OCI-LY3 (cell line): Measurements from ENCODE around the gene NHS.

Experiments
- H2AFZ ChIP-seq: fragments of 200-600, 300-600 bp; shearing (Covaris generic); 2 replicates; pipeline ENCODE4 v1.6.0; 2014; ENCODE audit warnings: antibody characterized with exemption, low read depth, low read length
- H3K27ac ChIP-seq: fragments of 200-600, 300-600 bp; sonication (generic); 2 replicates; pipeline ENCODE4 v1.5.1; 2014; ENCODE audit warnings: mild to moderate bottlenecking, low read length, moderate library complexity, mixed read lengths
- H3K27me3 ChIP-seq: fragments of 200-600, 300-600 bp; sonication (generic); 2 replicates; pipeline ENCODE4 v1.6.1; 2014; ENCODE audit warnings: low read depth, low read length, mixed read lengths
- H3K36me3 ChIP-seq: fragments of 200-600, 300-600 bp; sonication (generic); replicated peaks from 2 replicates; pipeline ENCODE3; 2014; ENCODE audit warnings: low read depth, low read length, mixed read lengths
- H3K4me1 ChIP-seq: fragments of 300-600, 200-600 bp; sonication (generic); 2 replicates; pipeline ENCODE4 v1.6.1; 2014; ENCODE audit warnings: low read length, mixed read lengths
- H3K4me2 ChIP-seq: fragments of 200-600, 300-600 bp; sonication (generic); 2 replicates; pipeline ENCODE4 v1.6.1; 2014; ENCODE audit warnings: low read length, mixed read lengths
- H3K4me3 ChIP-seq: fragments of 300-600, 200-600 bp; sonication (generic); 2 replicates; pipeline ENCODE4 v1.5.1; 2014; ENCODE audit warnings: antibody characterized with exemption, mild to moderate bottlenecking, low read length, moderate library complexity
- H3K79me2 ChIP-seq: fragments of 300-600, 200-600 bp; shearing (Covaris generic); 2 replicates; pipeline ENCODE4 v1.6.1; 2014; ENCODE audit warnings: mild to moderate bottlenecking, low read length, mixed read lengths
- H3K9ac ChIP-seq: fragments of 300-600, 200-600 bp; shearing (Covaris generic); 2 replicates; pipeline ENCODE4 v1.6.0; 2014; ENCODE audit warnings: mild to moderate bottlenecking, low read length, moderate library complexity
- H3K9me3 ChIP-seq: fragments of 200-600, 300-600 bp; shearing (Covaris generic); 2 replicates; pipeline ENCODE4 v1.6.1; 2014; ENCODE audit warnings: low read length, mixed read lengths; ENCODE audit not compliant: insufficient read depth
- H4K20me1 ChIP-seq: fragments of 200-600, 300-600 bp; sonication (generic); 2 replicates; pipeline ENCODE4 v1.6.1; 2016; ENCODE audit warnings: low read length, mixed read lengths; ENCODE audit not compliant: insufficient read depth
- CTCF ChIP-seq: fragments of 200-600, 300-600 bp; sonication (generic); IDR thresholded peaks from 2 replicates; pipeline ENCODE4 v1.5.1; 2014; ENCODE audit warnings: antibody characterized with exemption, low read length, low read depth
- EZH2phosphoT487 ChIP-seq: fragments of 200-600 bp; shearing (Covaris generic); IDR thresholded peaks from 2 replicates; pipeline ENCODE4 v1.6.1; 2018; ENCODE audit warnings: antibody characterized with exemption, mixed run types, low read depth

Gene NHS

GRCh38 chrX:17511556-17511955 lies 136.6 kb downstream of the NHS start:
- no peaks in the 10 kb centered on the region for H3K27me3 ChIP-seq

DNA sequence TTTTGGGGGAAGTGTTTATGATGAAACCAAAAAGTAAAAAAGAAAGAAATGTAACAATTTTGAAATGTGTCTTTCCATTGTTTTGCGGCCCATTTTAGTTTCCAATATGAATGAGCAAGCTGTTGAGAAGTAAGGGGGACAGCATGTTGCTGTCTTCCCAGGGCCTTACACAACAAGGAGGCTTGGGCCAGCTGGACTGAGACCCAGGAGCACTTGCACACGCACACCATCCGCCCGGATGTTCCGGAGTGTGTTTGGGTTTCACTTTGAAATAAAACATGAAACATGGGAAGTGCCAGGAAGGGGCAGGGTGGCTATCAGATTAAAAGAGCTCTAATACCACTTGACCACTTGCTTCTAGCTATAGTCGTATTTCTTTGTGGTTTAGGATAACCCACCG lies 144.4 kb downstream of the NHS start:
- no peaks in the 10 kb centered on the region for H3K4me1 ChIP-seq
- H3K9ac ChIP-seq: no peak overlapping the region
- no peaks in the 10 kb centered on the region for H4K20me1 ChIP-seq

More at GRCh38 chrX:17511556-17511955, 136.6 kb downstream of the NHS start:
- Histone ChIP-seq H2AFZ (no peak overlapping the region), H3K4me2 (no peak overlapping the region), H3K79me2 (no peaks in the 10 kb centered on the region), H3K4me1 (no peaks in the 10 kb centered on the region), H3K9me3 (no peaks in the 10 kb centered on the region), H3K9ac (no peak overlapping the region), H3K27ac (no peak overlapping the region), H3K36me3 (no peaks in the 10 kb centered on the region), H4K20me1 (no peaks in the 10 kb centered on the region), H3K4me3 (no peak overlapping the region)
- no peak for TF ChIP-seq EZH2phosphoT487
- TF ChIP-seq CTCF: no peak

DNA sequence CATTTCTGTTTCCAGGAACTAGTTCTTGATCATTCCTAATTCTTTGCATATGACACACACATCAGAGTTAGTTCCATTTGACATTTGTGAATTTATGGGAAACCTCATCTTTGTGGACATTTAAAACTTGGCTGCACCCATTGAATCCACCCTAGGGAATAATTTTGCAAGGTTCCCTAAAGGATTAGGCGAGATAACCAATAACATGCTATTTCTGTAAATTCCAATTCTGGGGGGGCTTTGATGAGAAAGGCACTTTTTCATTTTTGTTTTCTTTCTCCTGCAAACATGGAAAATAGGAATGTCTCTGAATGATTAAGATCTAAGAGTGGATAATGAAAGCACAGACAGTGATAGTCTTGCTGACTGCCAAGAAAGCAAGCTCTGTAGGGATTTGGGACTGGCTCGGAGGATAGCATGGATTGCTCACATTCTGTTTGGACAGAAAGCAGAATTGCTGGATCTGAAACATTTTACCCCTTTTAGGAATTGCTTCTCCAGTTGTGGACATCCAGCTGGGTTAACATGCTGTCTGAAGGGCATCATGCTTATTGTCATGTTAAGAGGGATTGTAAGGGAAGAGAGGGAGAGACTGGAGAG lies 145.1 kb downstream of the NHS start:
- H3K4me3 ChIP-seq: no peak overlapping the region
- no peak overlapping the region for H3K9ac ChIP-seq
- H3K27me3 ChIP-seq: no peaks in the 10 kb centered on the region
- no peak overlapping the region for H3K4me2 ChIP-seq
- no peak overlapping the region for H2AFZ ChIP-seq
- TF ChIP-seq CTCF: no peak
- no peak for TF ChIP-seq EZH2phosphoT487
- H3K9me3 ChIP-seq: no peaks in the 10 kb centered on the region
- H3K27ac ChIP-seq: no peak overlapping the region
- H3K4me1 ChIP-seq: no peaks in the 10 kb centered on the region
- H4K20me1 ChIP-seq: no peaks in the 10 kb centered on the region
- no peaks in the 10 kb centered on the region for H3K36me3 ChIP-seq
- no peaks in the 10 kb centered on the region for H3K79me2 ChIP-seq

More for the DNA sequence above, 144.4 kb downstream of the NHS start:
- no peaks in the 10 kb centered on the region for H3K27me3 ChIP-seq
- no peak overlapping the region for H3K27ac ChIP-seq
- TF ChIP-seq EZH2phosphoT487 (no peak), CTCF (no peak)
- H2AFZ ChIP-seq: no peak overlapping the region
- H3K36me3 ChIP-seq: no peaks in the 10 kb centered on the region
- no peaks in the 10 kb centered on the region for H3K79me2 ChIP-seq
- no peaks in the 10 kb centered on the region for H3K9me3 ChIP-seq
- H3K4me3 ChIP-seq: no peak overlapping the region
- no peak overlapping the region for H3K4me2 ChIP-seq

GRCh38 chrX:17521871-17522693 lies 147.1 kb downstream of the NHS start:
- Histone ChIP-seq H3K36me3 (no peaks in the 10 kb centered on the region), H3K27ac (no peak overlapping the region), H3K4me2 (no peak overlapping the region), H3K79me2 (no peaks in the 10 kb centered on the region), H3K9me3 (no peaks in the 10 kb centered on the region), H3K4me1 (no peaks in the 10 kb centered on the region), H3K9ac (no peak overlapping the region), H3K4me3 (no peak overlapping the region), H4K20me1 (no peaks in the 10 kb centered on the region), H3K27me3 (no peaks in the 10 kb centered on the region), H2AFZ (no peak overlapping the region)
- TF ChIP-seq EZH2phosphoT487 (no peak), CTCF (no peak)
